GM18858 (cell line): Measurements from ENCODE around the gene CDH4.

Source experiments
- ATAC-seq: cut with Tn5 transposase; IDR thresholded peaks from one replicate; pipeline ENCODE4 v1.9.1; 2021; ENCODE audit not compliant: unreplicated experiment

The CDH4 gene

DNA sequence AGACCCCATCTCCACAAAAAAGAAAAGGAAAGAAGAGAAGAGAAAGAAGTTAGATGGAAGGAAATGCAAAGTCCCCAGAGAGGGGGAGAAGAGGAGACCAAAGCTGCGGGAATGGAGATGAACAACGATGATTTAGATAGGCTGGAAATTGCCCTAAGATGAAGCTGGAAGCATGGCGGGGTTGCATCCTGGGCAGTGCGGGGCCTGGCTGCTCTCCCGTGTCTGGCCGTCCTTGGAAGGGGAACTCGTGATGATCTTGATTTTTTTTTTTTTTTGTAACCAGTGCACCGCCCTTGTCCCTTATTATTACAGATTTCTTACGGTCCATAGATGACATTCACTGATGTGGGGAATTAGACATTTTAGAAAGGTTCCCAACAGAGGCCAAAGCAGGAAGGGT lies 276.5 kb downstream of the CDH4 start:
- no peak for ATAC-seq

DNA sequence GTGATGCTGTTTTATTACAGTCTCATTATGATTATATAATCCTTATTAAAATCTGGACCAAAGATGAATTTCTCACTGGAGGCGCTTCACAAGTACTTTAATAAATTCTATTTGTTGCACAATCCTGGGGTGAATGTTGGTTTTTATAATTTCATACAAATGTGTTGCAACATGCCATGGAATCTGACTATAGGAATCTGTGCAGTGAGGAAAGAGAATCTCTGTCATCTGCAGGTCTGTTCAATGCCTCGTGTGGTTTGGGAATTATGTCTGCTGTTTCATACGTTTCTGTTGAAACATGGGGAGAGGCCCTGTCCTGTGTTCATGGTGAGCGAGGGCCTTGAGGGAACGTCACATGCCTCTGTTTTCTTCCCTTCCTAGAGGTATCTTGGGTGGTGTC lies 277.3 kb downstream of the CDH4 start:
- no peak for ATAC-seq

DNA sequence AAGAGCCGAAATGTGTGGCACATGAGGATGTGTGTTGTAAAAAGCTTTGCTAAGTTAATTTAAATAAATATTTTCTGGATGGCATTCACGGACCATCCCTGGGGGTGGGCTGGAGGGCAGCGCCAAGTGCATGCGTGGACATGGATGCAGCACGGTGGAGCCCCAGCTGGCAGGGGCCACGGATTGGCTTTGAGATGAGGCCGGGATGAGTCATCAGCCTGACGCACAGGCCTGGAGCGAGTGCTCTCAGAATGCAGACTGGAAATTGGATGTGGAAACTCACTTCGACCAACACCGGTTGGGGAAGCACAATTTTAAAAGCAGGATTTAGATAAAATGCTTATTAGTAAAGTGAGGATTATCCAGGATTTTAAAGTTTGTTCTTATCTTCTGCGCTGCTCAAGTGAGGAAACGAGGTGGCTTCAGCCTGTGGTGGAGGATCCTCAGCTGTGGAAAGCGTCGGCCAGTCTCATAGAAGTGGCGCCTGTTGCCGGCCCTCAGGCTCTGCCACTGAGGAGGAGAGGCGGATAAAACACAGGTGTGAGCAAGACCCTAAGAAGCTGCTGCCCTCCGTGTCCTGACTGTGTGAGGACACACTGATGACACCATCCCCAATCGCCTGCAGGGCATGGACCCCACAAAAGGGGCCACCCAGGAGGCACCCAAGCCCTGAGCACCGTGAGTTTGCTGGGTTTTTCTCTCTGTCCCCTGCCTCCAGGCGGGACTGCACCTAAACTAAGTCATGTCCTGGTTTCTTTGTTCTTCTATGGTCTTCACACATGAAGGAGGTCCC lies 279.7 kb downstream of the CDH4 start:
- no peak for ATAC-seq

DNA sequence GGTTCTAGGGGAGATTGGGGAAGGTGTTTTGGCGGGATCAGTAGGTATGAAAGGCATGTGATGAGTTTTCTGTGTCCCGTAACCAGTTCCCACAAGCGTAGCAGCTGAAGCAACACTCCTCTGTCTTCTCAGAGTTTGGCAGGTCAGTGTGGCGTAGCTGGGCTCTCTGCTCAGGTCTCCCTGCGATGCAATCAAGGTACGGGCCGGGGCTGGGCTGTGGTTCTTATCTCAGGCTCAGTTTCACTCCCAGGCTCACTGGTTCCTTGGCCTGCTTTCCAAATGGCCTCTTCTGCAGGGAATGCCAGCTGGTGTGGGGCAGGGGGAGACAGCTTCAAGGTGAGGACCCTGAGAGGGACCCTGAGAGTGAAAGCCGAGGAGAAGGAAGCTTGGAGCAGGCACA lies 280.7 kb downstream of the CDH4 start:
- ATAC-seq, result no peak

DNA sequence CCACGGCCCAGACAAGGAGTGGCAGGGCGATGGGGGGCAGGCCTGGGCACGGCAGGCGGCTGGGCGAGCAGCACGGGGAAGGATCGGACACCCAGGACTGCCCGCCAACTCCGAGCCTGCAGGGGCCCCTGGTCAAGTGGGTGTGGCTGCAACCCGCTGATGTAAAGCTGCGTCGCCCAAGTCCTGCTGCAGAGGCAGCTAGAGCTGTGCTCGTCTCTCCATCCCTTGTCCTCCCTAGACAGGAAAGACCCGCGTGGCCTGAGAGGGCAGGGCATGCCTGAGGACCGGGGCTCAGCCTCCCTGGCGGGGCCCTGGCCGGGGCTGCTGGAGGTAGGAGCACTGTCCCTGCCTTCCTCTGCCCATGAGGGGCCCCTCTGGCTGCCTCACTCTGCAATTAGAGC lies 281.2 kb downstream of the CDH4 start:
- no peak for ATAC-seq

DNA sequence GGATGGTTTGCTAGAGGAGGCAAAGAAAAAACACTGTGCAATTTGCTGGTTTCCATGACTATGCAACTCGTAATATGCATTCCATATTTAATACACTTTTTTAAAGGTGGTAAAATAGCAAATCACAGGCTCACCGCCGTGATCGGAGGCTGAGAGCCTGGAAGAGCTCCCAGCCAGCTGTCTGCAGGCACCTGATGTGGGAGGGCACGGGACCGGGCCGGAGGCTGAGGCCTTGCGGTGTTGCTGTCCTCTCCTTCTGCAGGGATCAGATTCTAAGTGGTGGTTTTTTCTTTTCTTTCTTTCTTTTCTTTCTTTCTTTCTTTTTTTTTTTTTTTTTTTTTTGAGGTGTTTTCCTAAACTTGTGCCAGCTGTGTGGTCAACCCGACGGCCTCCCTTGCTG lies 282.3 kb downstream of the CDH4 start:
- ATAC-seq, result no peak

DNA sequence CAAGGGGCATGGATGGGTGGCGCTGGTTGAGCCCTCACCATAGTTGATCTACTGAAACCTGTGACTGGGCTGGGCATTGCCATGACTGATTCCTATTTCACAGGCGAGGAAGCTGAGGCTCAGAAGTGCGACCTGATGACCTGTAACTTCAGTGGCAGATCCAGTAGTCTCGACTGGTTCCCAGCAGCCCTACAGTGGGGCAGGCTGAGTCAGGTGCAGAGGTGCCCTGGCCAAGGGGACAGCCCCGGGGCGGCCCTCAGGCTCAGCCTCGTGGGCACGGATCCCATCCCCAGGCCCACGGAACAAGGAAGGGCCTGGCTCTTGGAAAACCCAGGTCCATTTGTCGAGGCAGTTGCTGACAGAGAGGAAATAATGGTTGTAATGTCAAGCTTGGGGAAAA lies 283.0 kb downstream of the CDH4 start:
- no peak for ATAC-seq

DNA sequence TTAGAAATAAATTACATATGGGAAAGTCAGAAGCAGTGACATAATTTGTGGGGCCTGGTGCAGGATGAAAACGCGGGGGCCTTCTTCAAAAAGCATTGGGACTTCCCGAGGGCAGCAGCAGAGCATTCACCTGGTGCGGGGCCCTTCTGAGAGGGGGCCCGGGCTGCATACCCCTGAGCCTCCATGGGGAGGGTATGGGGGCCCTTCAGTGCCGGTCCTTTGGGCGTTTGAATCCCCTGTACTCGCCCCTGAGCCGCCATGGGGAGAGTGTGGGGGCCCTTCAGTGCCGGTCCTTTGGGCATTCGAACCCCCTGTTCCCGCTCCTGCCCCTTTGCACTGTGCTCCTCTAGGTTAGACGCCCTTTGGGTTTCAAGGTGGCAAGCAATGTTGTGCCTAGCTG lies 283.5 kb downstream of the CDH4 start:
- ATAC-seq, result no peak

DNA sequence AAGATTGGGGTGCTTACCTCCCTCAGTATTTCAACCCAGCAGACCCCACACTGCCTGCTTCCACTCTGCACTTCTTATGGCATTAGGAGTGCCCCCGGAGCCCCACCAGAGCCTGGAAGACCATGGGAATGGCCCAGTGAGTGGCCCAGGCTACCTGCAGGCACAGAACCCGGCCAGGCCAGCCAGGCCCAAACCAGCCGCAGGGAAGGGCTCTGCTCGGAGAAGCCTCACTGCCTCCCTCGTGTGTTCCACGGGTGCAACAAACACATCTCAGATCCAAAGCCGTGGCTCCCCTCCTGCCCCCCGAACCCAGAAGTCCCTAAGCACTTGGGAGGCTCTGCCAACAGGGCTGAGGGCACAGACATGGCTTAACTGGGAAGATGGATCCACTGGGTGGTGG lies 283.9 kb downstream of the CDH4 start:
- ATAC-seq, result no peak

DNA sequence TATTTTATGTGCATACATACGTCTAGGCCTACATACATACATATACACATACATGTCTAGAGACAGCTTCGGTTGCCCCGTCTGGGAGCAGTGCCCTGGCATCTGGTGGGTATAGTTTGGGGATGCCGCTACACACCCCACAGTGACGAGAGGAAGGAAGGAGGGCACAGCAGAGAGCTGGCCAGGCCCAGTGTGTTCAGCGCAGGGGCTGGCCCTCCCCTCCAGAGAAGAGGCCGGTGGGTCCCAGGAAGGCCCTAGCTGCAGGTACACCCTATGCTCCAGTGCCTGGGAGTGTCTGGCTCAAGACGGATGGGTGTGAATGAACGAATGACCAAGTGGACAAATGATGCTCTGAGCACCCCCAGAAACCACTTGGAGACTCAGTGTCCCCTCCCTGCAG lies 284.6 kb downstream of the CDH4 start:
- ATAC-seq, result no peak

DNA sequence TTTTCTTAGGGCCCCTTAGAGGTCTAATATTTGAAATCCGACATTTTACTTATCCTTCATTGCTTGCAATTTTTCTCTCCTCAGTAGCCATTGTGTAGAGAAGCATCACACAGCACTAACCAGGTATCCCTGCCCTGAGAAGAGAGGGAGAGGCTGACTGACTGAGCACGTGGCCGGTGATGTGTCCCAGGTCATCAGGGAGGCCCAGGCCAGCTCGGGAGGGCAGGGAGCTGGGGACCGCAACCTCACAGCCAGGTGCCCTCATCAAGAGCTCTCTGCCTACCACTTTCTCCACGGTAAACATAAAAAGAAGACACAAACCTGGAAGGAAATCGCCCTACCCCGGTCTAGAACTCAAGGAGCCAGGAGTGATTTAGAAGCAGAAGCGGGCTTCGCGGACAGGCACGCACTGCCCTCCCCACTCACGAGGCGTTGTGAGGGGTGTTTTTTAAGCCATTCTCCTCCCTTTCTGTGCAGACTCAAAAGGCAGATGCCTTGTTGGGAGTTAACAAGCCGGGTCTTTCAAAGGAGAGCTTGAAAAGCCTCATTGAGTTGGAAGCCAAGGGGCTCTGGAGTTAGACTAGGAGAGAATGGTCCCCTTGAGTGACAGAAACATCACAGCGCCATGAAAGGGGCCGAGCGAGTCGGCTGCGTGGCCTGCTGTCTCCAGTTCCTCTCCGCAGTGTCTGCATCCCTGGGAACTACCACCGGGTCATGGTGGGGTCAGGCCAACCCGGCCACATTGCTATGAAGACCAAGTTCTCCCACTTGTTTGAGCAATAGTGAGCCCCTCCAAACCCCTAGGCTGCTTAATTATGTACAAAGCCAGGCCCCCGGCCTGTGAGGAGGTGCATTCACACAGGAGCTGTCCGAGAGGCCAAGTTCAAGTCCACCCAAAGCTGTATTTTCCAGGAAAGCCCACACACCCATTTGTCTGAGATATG lies 285.4 kb downstream of the CDH4 start:
- ATAC-seq, result no peak

DNA sequence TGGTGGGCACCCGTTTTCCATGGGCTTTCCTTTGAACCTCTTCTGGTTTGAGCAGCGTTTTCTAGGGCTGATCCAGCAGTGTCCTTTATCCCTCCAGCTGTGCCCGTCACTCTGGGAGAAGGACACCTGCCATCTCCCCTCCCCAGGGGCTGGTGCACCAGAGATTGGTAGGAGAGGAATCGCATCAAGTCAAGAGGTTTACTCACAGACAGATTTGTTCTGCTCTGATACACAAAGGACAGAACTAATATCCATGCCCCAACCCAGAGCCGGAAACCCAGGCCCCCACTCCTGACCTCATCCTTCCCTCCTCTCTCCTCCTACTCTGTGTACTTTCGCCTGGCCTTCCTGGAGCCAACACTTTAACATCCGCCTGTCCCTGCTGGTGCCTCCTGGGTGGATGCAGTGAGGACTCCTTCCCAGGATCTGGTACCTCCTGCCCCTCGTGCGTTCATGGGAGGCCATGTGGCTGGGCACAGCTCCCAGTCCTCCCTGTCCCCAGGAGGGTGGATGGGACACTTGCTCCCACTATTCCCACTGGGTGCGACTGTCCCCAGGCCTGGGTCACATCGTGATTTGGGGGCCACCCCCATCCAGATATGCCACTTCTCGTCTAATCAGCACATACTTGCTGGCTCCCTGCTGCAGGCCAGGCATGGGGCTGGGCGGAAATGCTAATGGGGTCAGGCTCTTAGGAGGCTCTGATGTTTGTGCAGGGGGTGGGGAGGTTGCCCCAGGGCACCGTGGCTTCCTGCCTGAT lies 286.3 kb downstream of the CDH4 start:
- no peak for ATAC-seq

DNA sequence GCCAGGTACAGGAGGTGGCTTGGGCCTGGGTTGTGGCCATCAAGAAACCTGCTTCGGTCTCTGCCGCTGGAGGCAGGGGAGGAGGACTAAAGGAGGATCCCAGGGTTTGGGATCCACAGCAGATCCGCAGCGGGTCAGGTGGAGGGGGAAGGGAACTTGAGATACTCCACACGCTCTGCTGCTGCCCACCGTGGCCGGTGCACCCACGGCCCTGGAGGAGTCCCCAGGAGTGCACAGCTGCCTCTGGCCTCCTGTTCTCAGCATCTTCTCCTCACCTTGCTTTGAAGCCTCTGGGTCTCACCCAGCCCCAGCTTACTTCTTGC lies 286.8 kb downstream of the CDH4 start:
- no peak for ATAC-seq

DNA sequence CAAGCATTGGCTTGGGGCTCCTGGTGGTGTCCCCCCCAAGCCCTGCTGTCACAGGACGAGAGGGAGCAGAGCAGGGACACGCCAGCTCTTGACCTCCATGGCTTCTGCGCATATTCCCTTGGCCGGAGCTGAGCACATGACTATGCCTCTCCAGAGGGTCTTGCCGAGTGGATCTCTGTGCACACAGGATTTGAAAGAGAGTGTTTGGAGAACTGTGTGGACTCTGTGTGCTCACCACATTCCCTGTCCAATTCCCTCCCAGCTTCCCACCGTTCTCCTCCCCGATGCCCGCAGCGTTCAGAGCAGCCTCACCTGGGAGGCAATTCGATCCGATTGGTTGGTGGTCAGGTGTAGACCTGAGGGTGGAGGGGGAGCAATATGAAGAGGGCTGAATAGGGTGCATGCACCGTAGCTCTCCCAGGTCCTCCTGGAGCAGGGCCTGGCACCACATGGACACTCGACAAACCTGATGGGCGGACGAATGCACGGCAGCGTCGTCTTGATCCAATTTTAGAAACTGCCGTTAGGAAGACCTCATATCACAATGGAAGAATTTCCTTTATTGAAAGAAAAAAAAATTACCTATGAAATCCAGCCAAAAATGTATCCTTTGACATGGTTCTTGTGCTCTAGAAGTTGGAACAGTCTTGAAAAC lies 287.8 kb downstream of the CDH4 start:
- ATAC-seq, result no peak

DNA sequence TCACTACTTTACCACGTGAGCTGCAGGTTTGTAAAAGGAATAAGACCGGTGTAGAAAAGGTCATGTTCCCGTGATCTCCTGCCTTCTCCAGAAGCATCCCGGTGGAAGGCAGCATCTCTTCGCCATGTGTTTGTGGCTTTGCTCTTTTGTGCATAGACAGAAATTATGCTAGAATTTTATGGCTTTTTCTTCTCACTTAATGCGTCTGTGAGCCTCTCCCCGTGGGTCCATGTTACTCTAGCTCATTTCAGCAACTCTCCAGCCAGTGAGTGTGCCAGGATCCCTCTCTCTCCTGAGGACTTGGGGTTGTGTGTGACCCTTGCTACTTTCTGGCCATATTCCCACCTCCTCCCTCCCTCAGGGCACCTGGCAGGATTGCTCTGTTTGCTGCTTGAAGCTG lies 289.5 kb downstream of the CDH4 start:
- no peak for ATAC-seq

DNA sequence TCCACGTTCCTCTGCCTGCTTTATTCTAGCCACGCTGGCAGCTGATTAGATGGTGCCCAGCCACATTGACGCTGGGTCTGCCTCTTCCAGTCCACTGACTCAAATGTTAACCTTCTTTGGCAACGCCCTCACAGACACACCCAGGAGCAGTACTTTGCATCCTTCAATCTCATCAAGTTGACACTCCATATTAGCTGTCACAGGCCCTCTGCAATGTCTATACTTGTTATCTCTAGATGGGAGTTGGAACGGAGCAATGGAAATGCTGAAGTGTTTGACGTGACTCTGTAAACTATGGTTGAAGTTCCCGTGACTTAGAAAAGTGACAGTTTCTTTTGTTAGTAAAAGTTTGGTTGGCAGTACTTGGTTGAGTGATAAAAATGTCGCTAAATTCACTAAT lies 291.0 kb downstream of the CDH4 start:
- no peak for ATAC-seq

DNA sequence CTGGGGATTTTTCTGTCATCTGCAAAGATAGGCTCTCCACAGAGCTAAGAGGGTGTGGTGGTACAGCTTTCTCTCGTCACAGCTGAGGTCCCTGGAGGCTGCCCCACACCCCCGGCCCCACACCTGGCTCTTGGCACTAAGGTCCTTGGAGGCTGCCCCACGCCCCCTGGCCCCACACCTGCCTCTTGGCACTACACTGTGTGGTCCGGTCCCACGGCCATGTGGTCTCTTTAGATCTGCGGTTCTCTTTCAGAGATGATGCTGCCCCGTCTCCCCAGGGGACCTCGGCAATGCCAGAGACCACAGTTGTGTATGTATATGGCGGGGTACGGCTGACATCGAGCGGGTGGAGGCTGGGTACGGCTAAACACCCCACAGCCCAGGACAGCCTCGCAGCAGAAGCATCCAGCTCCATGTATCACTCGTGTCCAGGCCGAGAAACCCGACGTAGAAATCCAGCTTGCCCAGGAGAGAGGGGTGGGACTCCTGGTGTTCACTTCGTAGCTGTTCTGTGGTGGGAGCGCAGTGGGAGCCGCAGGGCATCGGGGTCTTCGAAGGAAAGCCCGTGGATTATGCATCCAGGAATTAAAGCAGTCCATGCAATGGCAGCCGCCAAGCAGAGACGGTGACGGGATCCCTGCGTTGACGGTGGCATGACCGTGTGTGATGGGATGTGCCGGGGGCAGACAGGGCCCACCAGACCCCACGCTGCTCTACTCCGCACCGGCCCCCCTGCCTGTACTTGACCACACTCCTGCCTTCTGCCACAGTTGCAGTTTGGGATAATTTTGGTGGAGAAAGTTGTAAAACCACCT lies 292.1 kb downstream of the CDH4 start:
- ATAC-seq, result no peak

DNA sequence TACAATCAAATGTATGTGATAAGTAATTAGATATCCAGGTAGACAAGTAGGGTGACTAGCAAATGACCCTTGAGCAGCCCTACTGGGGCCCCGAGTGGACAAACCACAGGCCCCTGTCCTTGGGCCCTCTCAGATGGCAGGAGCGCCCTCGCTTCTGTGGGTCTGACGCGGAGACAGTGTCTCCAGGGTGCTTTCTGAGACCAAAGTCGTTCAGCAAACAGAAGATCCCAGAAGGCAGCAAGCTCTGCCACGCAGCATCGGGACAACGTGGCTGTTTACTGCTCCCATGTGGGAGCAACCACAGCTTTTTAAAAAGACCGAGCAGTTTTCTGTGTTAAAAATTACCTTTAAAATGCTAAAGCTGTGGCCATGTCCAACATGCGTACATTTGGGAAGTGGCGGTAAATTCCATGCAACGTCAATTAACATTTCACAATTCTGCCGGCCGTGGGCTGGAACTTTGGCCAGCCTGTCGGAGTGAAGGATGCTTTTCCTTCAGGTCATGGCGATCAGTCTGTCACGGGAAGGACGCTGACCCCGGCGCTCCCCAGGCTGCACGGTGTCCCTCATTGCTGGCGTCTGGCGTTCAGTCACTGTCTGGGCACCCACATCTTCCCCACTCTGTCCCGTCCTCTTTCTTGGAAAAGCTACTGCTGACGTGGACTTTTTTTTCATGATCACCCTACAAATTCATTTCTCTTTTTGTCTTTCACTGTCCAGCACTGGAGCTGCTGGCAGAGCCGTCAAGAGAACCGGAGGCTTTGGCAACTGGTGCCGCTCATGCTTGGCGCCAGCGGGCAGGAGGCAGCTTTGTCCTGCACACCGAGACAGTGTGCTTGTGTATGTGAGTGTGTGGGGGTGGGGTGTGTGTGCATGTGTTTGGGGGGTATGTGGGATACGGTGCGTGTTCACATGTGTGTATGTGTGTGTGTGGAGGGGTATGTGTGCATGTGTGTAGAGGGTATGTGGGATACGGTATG lies 293.1 kb downstream of the CDH4 start:
- no peak for ATAC-seq

DNA sequence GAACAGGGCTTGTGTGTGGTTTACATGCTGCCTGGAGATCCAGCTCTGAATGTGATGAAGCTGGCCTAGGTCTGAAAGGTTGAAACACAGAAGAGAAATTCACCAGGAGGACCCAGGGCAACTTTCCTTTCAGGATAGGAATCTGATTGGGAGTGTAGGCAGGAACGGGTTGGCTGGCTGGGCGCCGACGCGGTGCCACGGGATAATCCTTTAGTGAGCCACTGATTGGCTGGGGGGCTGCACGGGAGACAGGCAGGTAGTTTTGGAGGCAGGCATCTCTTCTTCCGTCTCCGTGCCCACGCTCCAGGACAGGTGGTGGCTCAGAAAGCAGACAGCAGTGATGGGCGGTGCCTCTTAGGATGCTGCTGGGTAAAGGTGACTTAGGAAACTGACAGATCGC lies 294.6 kb downstream of the CDH4 start:
- no peak for ATAC-seq
